Karpas-422 (cell line): ENCODE data around the gene ZFHX3. TPM values are rescaled to one million over a fixed set of nuclear protein-coding genes. Genes with fewer than 3 reads are reported as not detected.

ENCODE experiments used
- DNase-seq: peaks from one replicate; pipeline ENCODE4 v3.0.0-alpha.2; 2015
- H2AFZ ChIP-seq: fragments of 200-600 bp; sonication (generic); 2 replicates; pipeline ENCODE4 v1.6.1; 2014; ENCODE audit warnings: antibody characterized with exemption, low read length, mixed read lengths
- H3K27ac ChIP-seq: fragments of 200-600 bp; sonication (generic); 2 replicates; pipeline ENCODE4 v1.5.1; 2014; ENCODE audit warnings: mild to moderate bottlenecking, low read length, moderate library complexity
- H3K27me3 ChIP-seq: fragments of 200-600 bp; sonication (generic); 2 replicates; pipeline ENCODE4 v1.6.1; 2014; ENCODE audit warnings: low read length, mixed read lengths
- H3K36me3 ChIP-seq: fragments of 200-600 bp; sonication (generic); 2 replicates; pipeline ENCODE4 v1.6.1; 2014; ENCODE audit warnings: low read length, mixed read lengths; ENCODE audit not compliant: insufficient read depth
- H3K4me1 ChIP-seq: fragments of 200-600 bp; sonication (generic); 2 replicates; pipeline ENCODE4 v1.6.1; 2014; ENCODE audit warnings: mild to moderate bottlenecking, low read length, mixed read lengths
- H3K4me2 ChIP-seq: fragments of 200-600 bp; sonication (generic); 2 replicates; pipeline ENCODE4 v1.6.1; 2014; ENCODE audit warnings: low read length, low read depth, mild to moderate bottlenecking; ENCODE audit not compliant: poor library complexity, severe bottlenecking
- H3K4me3 ChIP-seq: fragments of 200-600 bp; sonication (generic); 2 replicates; pipeline ENCODE4 v1.5.1; 2014; ENCODE audit warnings: mild to moderate bottlenecking, antibody characterized with exemption, low read length, mixed read lengths
- H3K79me2 ChIP-seq: fragments of 200-600 bp; sonication (generic); 2 replicates; pipeline ENCODE4 v1.6.1; 2014; ENCODE audit warnings: mild to moderate bottlenecking, low read length, mixed read lengths
- H3K9ac ChIP-seq: fragments of 200-600 bp; sonication (generic); 2 replicates; pipeline ENCODE4 v1.6.0; 2014; ENCODE audit warnings: low read length
- H3K9me2 ChIP-seq: fragments of 200-600 bp; sonication (generic), shearing (Covaris generic); replicated peaks from 2 replicates; pipeline ENCODE4 v1.6.0; 2014; ENCODE audit warnings: mild to moderate bottlenecking, low read length, moderate library complexity; ENCODE audit not compliant: insufficient read depth
- H3K9me3 ChIP-seq: fragments of 300-700, 200-600 bp; sonication (generic); 2 replicates; pipeline ENCODE4 v1.6.1; 2014; ENCODE audit warnings: low read length, mixed read lengths
- H4K20me1 ChIP-seq: fragments of 200-600 bp; sonication (generic); 2 replicates; pipeline ENCODE4 v1.6.1; 2014; ENCODE audit warnings: mild to moderate bottlenecking, antibody characterized with exemption, low read length, low read depth; ENCODE audit not compliant: insufficient read depth
- total RNA-seq: library from RNA; depleted of rRNA; stranded (reverse); fragments of >200 nt; shearing (Covaris generic); gene quantifications from 2 replicates; pipeline ENCODE4 v1.2.3, GENCODE V29; 2014; ENCODE audit warnings: low replicate concordance

The ZFHX3 gene
- total RNA-seq, 1 experiment from 2014 or later = 0.67 TPM

- H3K27me3 ChIP-seq = no peaks in the 10 kb centered on the region
- no peaks in the 10 kb centered on the region for H3K4me1 ChIP-seq
- no peak overlapping the region for H3K9ac ChIP-seq
- H4K20me1 ChIP-seq = no peaks in the 10 kb centered on the region
- H3K4me3 ChIP-seq = no peak overlapping the region
- no peaks in the 10 kb centered on the region for H3K36me3 ChIP-seq
- no peak overlapping the region for H2AFZ ChIP-seq
- H3K79me2 ChIP-seq = no peaks in the 10 kb centered on the region
- H3K9me2 ChIP-seq = no peaks in the 10 kb centered on the region
- DNase-seq = no peak
- no peaks in the 10 kb centered on the region for H3K9me3 ChIP-seq
- H3K4me2 ChIP-seq = no peak overlapping the region
- H3K27ac ChIP-seq = no peak overlapping the region
Measured at GRCh38 chr16:72951916-72952315, 96.0 kb downstream of the ZFHX3 start.

GRCh38 chr16:72950669-72951068 is 97.3 kb downstream of the ZFHX3 start:
- no peak overlapping the region for H3K9ac ChIP-seq

GRCh38 chr16:72948238-72948829 is 99.6 kb downstream of the ZFHX3 start:
- Histone ChIP-seq H4K20me1 (no peaks in the 10 kb centered on the region), H3K9ac (no peak overlapping the region), H3K4me2 (no peak overlapping the region), H2AFZ (no peak overlapping the region), H3K79me2 (no peaks in the 10 kb centered on the region), H3K9me2 (no peaks in the 10 kb centered on the region), H3K27me3 (no peaks in the 10 kb centered on the region), H3K27ac (no peak overlapping the region), H3K4me1 (no peaks in the 10 kb centered on the region), H3K9me3 (no peaks in the 10 kb centered on the region), H3K36me3 (no peaks in the 10 kb centered on the region), H3K4me3 (no peak overlapping the region)
- DNase-seq = no peak

More at GRCh38 chr16:72950669-72951068, 97.3 kb downstream of the ZFHX3 start:
- H3K9me3 ChIP-seq = no peaks in the 10 kb centered on the region
- no peaks in the 10 kb centered on the region for H3K36me3 ChIP-seq
- no peaks in the 10 kb centered on the region for H4K20me1 ChIP-seq
- H3K4me1 ChIP-seq = no peaks in the 10 kb centered on the region
- no peak overlapping the region for H3K4me3 ChIP-seq
- H3K79me2 ChIP-seq = no peaks in the 10 kb centered on the region
- no peak overlapping the region for H3K4me2 ChIP-seq
- no peak overlapping the region for H2AFZ ChIP-seq
- H3K27ac ChIP-seq = no peak overlapping the region
- no peaks in the 10 kb centered on the region for H3K9me2 ChIP-seq
- no peaks in the 10 kb centered on the region for H3K27me3 ChIP-seq
- no peak for DNase-seq

DNA sequence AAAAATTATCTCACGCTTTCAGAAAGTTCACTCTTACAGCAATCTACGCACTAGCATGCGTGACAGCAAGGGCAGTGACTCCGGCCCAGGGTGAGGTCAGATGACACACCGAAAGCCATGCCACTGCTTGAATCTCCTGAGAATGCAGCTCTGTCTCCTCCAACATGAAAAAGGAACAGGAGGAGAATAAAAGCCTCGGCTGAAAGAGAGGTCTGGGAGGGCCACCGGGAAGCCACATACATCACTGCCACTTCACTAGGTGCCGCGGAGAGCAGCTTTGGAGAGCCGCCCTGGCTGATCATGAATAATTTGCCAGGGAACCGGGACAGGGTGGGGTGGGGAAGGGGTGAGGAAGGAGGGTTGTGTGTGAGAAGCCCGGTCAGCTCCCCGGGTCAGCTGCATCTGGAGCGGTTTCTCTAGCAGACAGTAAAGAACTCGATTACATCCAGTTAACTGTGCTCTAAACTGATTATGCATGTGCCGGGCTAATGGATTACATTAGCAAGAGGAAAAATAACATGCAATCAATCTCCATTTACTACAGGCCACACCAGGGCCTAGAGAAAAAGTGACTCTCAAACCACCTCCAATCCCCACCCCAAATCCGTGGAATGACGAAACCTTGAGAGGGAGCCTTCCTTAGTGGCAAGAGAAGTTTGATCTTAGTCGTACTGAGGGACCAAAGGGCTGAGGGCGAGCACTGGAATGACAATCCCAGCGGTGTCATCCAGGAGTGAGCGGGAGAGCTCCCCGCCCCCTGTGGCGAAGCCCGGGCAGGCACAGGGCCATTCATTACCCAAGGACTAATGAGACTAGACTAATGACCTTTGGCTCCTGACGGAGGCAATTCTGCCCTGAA is 100.3 kb downstream of the ZFHX3 start:
- Histone ChIP-seq H3K27me3 (no peaks in the 10 kb centered on the region), H3K9me2 (no peaks in the 10 kb centered on the region), H3K27ac (no peak overlapping the region), H3K36me3 (no peaks in the 10 kb centered on the region), H2AFZ (no peak overlapping the region), H3K79me2 (no peaks in the 10 kb centered on the region), H3K4me3 (no peak overlapping the region), H4K20me1 (no peaks in the 10 kb centered on the region), H3K4me2 (no peak overlapping the region), H3K4me1 (no peaks in the 10 kb centered on the region), H3K9me3 (no peaks in the 10 kb centered on the region), H3K9ac (no peak overlapping the region)
- no peak for DNase-seq

DNA sequence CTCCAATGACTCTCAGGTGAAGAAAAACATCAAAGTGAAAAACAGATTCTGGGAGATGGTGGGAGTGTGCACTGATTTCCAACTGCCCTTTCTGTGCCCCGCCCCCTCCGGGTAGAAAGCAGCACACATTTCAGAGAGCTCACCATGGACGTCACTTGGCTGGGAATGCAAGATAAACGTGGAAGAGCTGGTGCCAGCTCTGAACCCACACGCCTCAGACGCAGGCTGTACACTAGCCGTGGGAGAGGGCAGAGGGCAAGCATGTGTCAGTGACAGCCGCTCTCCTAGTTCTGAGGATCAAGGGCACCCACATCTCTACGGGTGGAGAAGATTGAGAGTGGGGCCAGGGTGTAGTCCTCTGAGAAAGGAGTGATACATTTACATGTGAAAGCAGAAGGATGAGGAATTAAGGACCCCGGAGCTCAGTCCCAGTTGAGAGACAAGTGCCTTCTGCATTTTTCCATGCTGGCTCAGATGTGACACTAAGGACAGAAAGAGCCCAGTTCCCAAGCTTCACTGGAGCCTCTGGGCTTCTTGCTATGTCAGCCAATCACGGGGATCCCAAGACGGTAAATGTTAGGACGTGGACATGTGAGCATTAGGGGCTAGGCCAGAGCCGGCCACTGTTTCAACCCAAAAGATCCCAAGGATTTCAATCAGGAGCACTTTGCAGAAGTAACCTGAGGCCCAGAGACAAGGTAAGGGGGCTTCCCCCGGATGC is 101.3 kb downstream of the ZFHX3 start:
- no peaks in the 10 kb centered on the region for H3K9me3 ChIP-seq
- H3K36me3 ChIP-seq = no peaks in the 10 kb centered on the region
- no peak overlapping the region for H3K4me3 ChIP-seq
- H2AFZ ChIP-seq = no peak overlapping the region
- H3K9me2 ChIP-seq = no peaks in the 10 kb centered on the region
- DNase-seq = no peak
- no peaks in the 10 kb centered on the region for H3K79me2 ChIP-seq
- H4K20me1 ChIP-seq = no peaks in the 10 kb centered on the region
- H3K27me3 ChIP-seq = no peaks in the 10 kb centered on the region
- no peaks in the 10 kb centered on the region for H3K4me1 ChIP-seq
- no peak overlapping the region for H3K4me2 ChIP-seq
- no peak overlapping the region for H3K27ac ChIP-seq
- no peak overlapping the region for H3K9ac ChIP-seq

DNA sequence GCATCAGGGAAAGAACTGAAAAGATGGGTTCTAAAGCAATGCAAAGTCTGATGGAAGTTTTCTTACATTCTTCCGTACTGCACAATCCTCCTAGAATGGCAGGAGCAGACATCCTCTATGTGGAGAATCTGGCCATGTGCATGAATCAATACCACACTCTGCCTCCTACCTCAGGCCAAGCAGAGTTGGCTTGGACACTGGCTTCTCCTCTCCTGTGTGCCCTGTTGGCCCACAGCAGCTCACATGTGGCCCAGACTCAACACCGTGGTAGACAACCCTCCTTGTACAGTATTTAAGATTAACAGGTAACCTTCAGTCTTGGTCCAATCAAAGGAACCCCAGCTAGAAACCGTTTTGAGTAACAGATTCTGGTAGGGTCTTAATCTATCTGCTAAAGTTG is 101.9 kb downstream of the ZFHX3 start:
- Histone ChIP-seq H3K9me3 (no peaks in the 10 kb centered on the region), H3K4me3 (no peak overlapping the region), H3K4me2 (no peak overlapping the region), H2AFZ (no peak overlapping the region), H3K36me3 (no peaks in the 10 kb centered on the region), H3K4me1 (no peaks in the 10 kb centered on the region), H3K27me3 (no peaks in the 10 kb centered on the region), H3K79me2 (no peaks in the 10 kb centered on the region), H3K9ac (no peak overlapping the region), H3K27ac (no peak overlapping the region), H4K20me1 (no peaks in the 10 kb centered on the region), H3K9me2 (no peaks in the 10 kb centered on the region)
- DNase-seq = no peak

- Histone ChIP-seq H4K20me1 (no peaks in the 10 kb centered on the region), H3K4me2 (no peak overlapping the region), H3K27me3 (no peaks in the 10 kb centered on the region), H3K9ac (no peak overlapping the region), H3K9me2 (no peaks in the 10 kb centered on the region), H3K4me1 (no peaks in the 10 kb centered on the region), H3K9me3 (no peaks in the 10 kb centered on the region), H3K36me3 (no peaks in the 10 kb centered on the region), H3K27ac (no peak overlapping the region), H3K79me2 (no peaks in the 10 kb centered on the region), H3K4me3 (no peak overlapping the region), H2AFZ (no peak overlapping the region)
- no peak for DNase-seq
Measured at GRCh38 chr16:72945611-72946010, 102.3 kb downstream of the ZFHX3 start.

- Histone ChIP-seq H3K4me1 (no peaks in the 10 kb centered on the region), H3K4me3 (no peak overlapping the region), H3K9ac (no peak overlapping the region), H4K20me1 (no peaks in the 10 kb centered on the region), H2AFZ (no peak overlapping the region), H3K9me3 (no peaks in the 10 kb centered on the region), H3K27me3 (no peaks in the 10 kb centered on the region), H3K27ac (no peak overlapping the region), H3K36me3 (no peaks in the 10 kb centered on the region), H3K9me2 (no peaks in the 10 kb centered on the region), H3K4me2 (no peak overlapping the region), H3K79me2 (no peaks in the 10 kb centered on the region)
- DNase-seq = no peak
Measured at GRCh38 chr16:72944757-72945485, 103.0 kb downstream of the ZFHX3 start.
